GM12875 (cell line): ENCODE measurements around the gene TBC1D22A.

Source experiments
- H3K4me3 ChIP-seq: one replicate; pipeline ENCODE4 v1.5.1; 2011; ENCODE audit warnings: low read depth, low read length, control low read depth
- CTCF ChIP-seq: IDR thresholded peaks from 2 replicates; pipeline ENCODE4 v1.5.1; 2011; ENCODE audit warnings: low read depth, mild to moderate bottlenecking, control low read depth, inconsistent platforms, low read length, moderate library complexity, borderline replicate concordance; ENCODE audit not compliant: insufficient read depth

Gene TBC1D22A

DNA sequence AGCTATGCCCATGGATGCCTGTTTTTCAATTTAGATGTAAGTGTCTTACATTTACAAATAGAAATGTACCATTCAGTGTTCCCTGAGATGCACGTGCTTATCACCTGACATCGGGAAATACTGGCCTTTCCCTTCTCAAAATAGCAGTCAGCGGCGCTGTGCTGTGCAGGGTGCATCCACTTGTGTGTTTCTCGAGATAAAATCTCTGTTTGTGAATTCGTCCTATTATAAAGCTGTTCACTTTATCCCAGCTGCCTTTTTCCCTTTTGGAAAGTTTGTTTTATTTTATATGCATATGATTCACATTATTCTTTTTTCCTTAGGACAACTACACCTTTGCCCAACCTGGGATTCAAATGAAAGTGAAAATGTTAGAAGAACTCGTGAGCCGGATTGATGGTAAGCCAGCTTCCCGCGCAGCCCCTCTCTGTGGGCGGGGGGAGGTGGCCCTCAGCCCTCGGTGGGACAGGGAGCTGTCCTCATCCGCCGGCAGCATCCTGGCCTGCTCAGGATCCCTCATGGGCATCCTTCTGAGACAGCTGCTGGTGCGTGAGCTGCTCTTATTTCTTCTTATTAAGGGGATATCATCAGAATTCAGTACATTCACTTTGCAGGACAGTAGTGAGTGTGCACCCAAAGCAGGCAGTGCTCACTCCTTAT lies 235.0 kb downstream of the TBC1D22A start:
- TF ChIP-seq CTCF, result no peak
- no peak overlapping the region for H3K4me3 ChIP-seq

DNA sequence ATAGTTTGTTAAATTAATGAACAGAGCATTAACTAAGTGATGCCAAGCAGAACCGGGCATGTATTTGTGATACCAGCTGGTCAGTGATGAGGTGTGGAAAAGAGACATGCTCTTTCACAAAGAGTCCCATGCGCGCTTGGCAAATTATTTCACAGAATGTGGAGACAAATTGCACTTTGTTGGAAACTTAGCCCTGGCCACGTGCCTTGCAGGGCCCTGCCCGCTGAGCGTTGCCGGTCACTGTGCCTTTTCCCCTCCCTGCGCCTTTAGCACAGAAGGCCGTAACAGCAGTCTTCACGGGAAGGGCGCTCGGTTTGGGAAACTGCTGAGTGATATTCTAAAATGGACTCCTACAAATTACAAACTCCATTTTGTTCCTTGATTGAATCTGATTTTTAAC lies 235.9 kb downstream of the TBC1D22A start:
- no peak overlapping the region for H3K4me3 ChIP-seq
- TF ChIP-seq CTCF, result no peak

DNA sequence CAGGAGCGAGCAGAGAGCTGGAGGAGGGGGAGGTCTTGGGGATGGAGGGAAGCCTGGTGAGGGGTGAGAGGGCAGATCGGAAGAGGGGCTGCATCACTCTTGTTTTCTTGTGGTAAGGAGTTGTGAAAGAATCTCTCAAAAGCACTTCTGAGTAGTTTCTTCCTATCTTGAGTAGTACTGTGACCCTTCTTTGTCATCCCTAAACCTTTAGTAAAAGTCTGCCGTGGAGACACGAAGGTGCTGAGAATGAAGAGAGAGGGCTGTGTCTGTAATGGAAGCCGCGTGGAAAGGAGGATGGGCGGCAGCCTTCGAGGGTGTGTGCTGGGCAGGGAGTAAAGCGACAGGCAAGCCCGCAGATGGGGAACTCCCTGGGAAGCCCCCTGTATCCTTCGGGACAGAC lies 237.8 kb downstream of the TBC1D22A start:
- no peak overlapping the region for H3K4me3 ChIP-seq
- no peak for TF ChIP-seq CTCF

DNA sequence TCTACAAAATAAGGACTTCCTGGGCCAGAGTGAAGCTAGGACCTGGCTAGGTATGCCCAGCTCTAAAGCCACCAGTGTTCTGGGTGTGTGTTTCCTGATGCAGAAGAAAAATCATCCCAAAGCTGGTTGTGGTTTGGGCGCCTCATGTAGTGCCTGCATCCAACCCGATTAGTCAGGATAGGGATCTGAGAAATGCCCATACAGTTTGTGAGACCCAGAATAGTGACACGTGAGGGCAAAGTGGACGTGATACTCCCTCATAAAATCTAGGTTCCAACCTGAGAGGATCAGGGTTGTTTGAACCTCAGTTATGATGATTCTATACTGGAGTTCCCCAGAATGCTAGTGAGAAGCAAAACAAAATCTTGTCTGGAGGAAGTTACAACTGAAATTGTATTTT lies 238.4 kb downstream of the TBC1D22A start:
- no peak for TF ChIP-seq CTCF
- no peak overlapping the region for H3K4me3 ChIP-seq

GRCh38 chr22:47001288-47001687 lies 238.8 kb downstream of the TBC1D22A start:
- H3K4me3 ChIP-seq, result no peak overlapping the region
- no peak for TF ChIP-seq CTCF

DNA sequence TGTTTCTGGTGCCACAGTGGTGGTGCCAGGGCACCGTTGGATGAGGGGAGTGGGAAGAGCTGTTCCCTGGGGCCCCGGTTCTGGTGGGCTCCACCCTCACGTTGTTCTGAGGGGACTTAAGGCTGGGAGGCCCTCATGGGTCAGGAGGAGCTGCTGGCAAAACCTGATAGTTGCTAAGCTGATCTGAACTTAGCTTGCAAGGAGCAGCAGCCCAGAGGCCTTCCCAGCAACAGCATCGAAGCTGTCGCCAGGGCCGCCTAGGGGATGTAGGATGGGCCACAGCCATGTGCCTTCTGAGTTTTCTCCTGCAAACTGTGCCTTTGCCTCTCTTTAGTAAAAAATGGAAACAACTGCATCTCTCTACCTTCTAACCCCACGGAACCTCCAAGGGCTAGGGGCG lies 240.2 kb downstream of the TBC1D22A start:
- no peak for TF ChIP-seq CTCF
- no peak overlapping the region for H3K4me3 ChIP-seq
